MM.1S (cell line): ENCODE data around the gene CTNNA1.

Experiments
- DNase-seq: peaks from one replicate; pipeline ENCODE4 v3.0.0-alpha.2; 2015
- H2AFZ ChIP-seq: fragments of 300-600 bp; sonication (generic); 2 replicates; pipeline ENCODE4 v1.6.0; 2016; ENCODE audit warnings: antibody characterized with exemption, low read length
- H3F3A ChIP-seq: fragments of 300-600 bp; sonication (generic); 2 replicates; pipeline ENCODE4 v1.6.1; 2016; ENCODE audit warnings: mild to moderate bottlenecking, antibody characterized with exemption, low read length, moderate library complexity, mixed read lengths; ENCODE audit not compliant: insufficient read depth
- H3K27ac ChIP-seq: fragments of 300-600 bp; sonication (generic); 2 replicates; pipeline ENCODE4 v1.5.1; 2016; ENCODE audit warnings: mild to moderate bottlenecking, low read length
- H3K27me3 ChIP-seq: fragments of 300-600 bp; sonication (generic); replicated peaks from 2 replicates; pipeline ENCODE4 v1.6.0; 2016; ENCODE audit warnings: low read length; ENCODE audit not compliant: insufficient read depth
- H3K36me3 ChIP-seq: fragments of 300-600 bp; sonication (generic); replicated peaks from 2 replicates; pipeline ENCODE4 v1.6.1; 2016; ENCODE audit warnings: mild to moderate bottlenecking, low read length, mixed read lengths; ENCODE audit not compliant: insufficient read depth
- H3K4me1 ChIP-seq: fragments of 300-600 bp; sonication (generic); 2 replicates; pipeline ENCODE4 v1.6.1; 2016; ENCODE audit warnings: low read length, mixed read lengths
- H3K4me2 ChIP-seq: fragments of 300-600 bp; sonication (generic); 2 replicates; pipeline ENCODE4 v1.6.0; 2016; ENCODE audit warnings: low read depth, low read length
- H3K4me3 ChIP-seq: fragments of 300-600 bp; sonication (generic); 2 replicates; pipeline ENCODE4 v1.5.1; 2016; ENCODE audit warnings: low read length, mixed read lengths
- H3K79me2 ChIP-seq: fragments of 300-600 bp; sonication (generic); 2 replicates; pipeline ENCODE4 v1.6.1; 2016; ENCODE audit warnings: mixed run types, low read length, mixed read lengths
- H3K9ac ChIP-seq: fragments of 300-600 bp; sonication (generic); 2 replicates; pipeline ENCODE4 v1.6.1; 2016; ENCODE audit warnings: low read length, mixed read lengths
- H3K9me2 ChIP-seq: fragments of 300-600 bp; sonication (generic); replicated peaks from 2 replicates; pipeline ENCODE4 v1.6.1; 2016; ENCODE audit warnings: mild to moderate bottlenecking, low read length, mixed read lengths; ENCODE audit not compliant: insufficient read depth
- H3K9me3 ChIP-seq: fragments of 300-600 bp; sonication (generic); replicated peaks from 2 replicates; pipeline ENCODE4 v1.6.1; 2016; ENCODE audit warnings: mild to moderate bottlenecking, low read length, mixed read lengths; ENCODE audit not compliant: insufficient read depth
- H4K20me1 ChIP-seq: fragments of 300-600 bp; sonication (generic); 2 replicates; pipeline ENCODE4 v1.6.1; 2016; ENCODE audit warnings: mild to moderate bottlenecking, low read length, moderate library complexity, mixed read lengths; ENCODE audit not compliant: insufficient read depth
- CTCF ChIP-seq: fragments of 300-600 bp; sonication (generic); IDR thresholded peaks from 2 replicates; pipeline ENCODE4 v1.5.1; 2016; ENCODE audit warnings: antibody characterized with exemption, low read length, mixed read lengths
- EZH2 ChIP-seq: fragments of 300-600 bp; sonication (generic); optimal IDR thresholded peaks from 2 replicates; pipeline ENCODE3; 2017; ENCODE audit warnings: low read depth, mild to moderate bottlenecking, antibody characterized with exemption, low read length, mixed read lengths
- EZH2phosphoT487 ChIP-seq: fragments of 300-600 bp; sonication (generic); IDR thresholded peaks from 2 replicates; pipeline ENCODE4 v1.6.1; 2018; ENCODE audit warnings: antibody characterized with exemption, low read length

Gene CTNNA1

GRCh38 chr5:138954257-138955012, 201.2 kb downstream of the CTNNA1 start:
- Histone ChIP-seq H3K27me3 (no peaks in the 10 kb centered on the region), H3K36me3 (no peaks in the 10 kb centered on the region), H3F3A (no peaks in the 10 kb centered on the region), H3K9me3 (no peaks in the 10 kb centered on the region), H3K9me2 (no peaks in the 10 kb centered on the region), H3K79me2 (no peaks in the 10 kb centered on the region), H3K4me2 (no peak overlapping the region), H3K4me3 (no peak overlapping the region), H2AFZ (no peak overlapping the region), H4K20me1 (no peaks in the 10 kb centered on the region), H3K27ac (no peak overlapping the region), H3K9ac (no peak overlapping the region), H3K4me1 (no peaks in the 10 kb centered on the region)
- no peak for TF ChIP-seq CTCF
- no peak for TF ChIP-seq EZH2phosphoT487
- no peak for TF ChIP-seq EZH2
- no peak for DNase-seq

- H3K9ac ChIP-seq: no peak overlapping the region
These were observed 201.9 kb downstream of the CTNNA1 start for GRCh38 chr5:138955013-138955660.

GRCh38 chr5:138955671-138956295, 202.6 kb downstream of the CTNNA1 start:
- Histone ChIP-seq H3K4me3 (no peak overlapping the region), H3F3A (no peaks in the 10 kb centered on the region), H3K9ac (no peak overlapping the region), H3K9me3 (no peaks in the 10 kb centered on the region), H4K20me1 (no peaks in the 10 kb centered on the region), H3K4me1 (no peaks in the 10 kb centered on the region), H3K4me2 (no peak overlapping the region), H3K27me3 (no peaks in the 10 kb centered on the region), H2AFZ (no peak overlapping the region), H3K36me3 (no peaks in the 10 kb centered on the region), H3K79me2 (no peaks in the 10 kb centered on the region), H3K9me2 (no peaks in the 10 kb centered on the region), H3K27ac (no peak overlapping the region)
- TF ChIP-seq EZH2 (no peak), CTCF (no peak), EZH2phosphoT487 (no peak)
- no peak for DNase-seq

More at GRCh38 chr5:138955013-138955660, 201.9 kb downstream of the CTNNA1 start:
- Histone ChIP-seq H3K4me1 (no peaks in the 10 kb centered on the region), H4K20me1 (no peaks in the 10 kb centered on the region), H3K9me3 (no peaks in the 10 kb centered on the region), H2AFZ (no peak overlapping the region), H3K27me3 (no peaks in the 10 kb centered on the region), H3K27ac (no peak overlapping the region), H3K4me3 (no peak overlapping the region), H3K79me2 (no peaks in the 10 kb centered on the region), H3F3A (no peaks in the 10 kb centered on the region), H3K9me2 (no peaks in the 10 kb centered on the region), H3K4me2 (no peak overlapping the region), H3K36me3 (no peaks in the 10 kb centered on the region)
- no peak for DNase-seq
- no peak for TF ChIP-seq CTCF
- TF ChIP-seq EZH2: no peak
- TF ChIP-seq EZH2phosphoT487: no peak
